ENCODE data around the gene RLN3. TPM values are rescaled to one million over a fixed set of nuclear protein-coding genes. Genes with fewer than 3 reads are reported as not detected.

The RLN3 gene
- total and polyA plus RNA-seq, 9 of the 15 experiments (the other 6 are each of a cell fraction or from before 2014, with no cell fraction given) = 0.31 to 1.2 (median 0.71) TPM; not detected in 6

GRCh38 chr19:14006085-14006765, 21.7 kb upstream of the RLN3 start, which contains the start of gene RFX1 (continued):
- TF ChIP-seq TOE1 (IDR thresholded peaks at IDR 0.05; ENCODE audit: borderline replicate concordance) (no peak), TOE1 (CRISPR knock-in tag; IDR thresholded peaks at IDR 0.05; ENCODE audit: borderline replicate concordance, low read depth) (peak; percentile 37; the same call in 1 of the 2 replicates), SREBF2 (CRISPR knock-in tag; IDR thresholded peaks at IDR 0.05) (no peak), ZBTB9 (CRISPR knock-in tag; IDR thresholded peaks at IDR 0.05) (no peak), ZNF57 (CRISPR knock-in tag; IDR thresholded peaks at IDR 0.05) (no peak), RB1 (IDR thresholded peaks at IDR 0.05; ENCODE audit: low read depth) (no peak; the same call in 1 of the 2 replicates), SNAPC5 (CRISPR knock-in tag; IDR thresholded peaks at IDR 0.05) (no peak), CREB5 (CRISPR knock-in tag; IDR thresholded peaks at IDR 0.05) (no peak), RBM22 (IDR thresholded peaks at IDR 0.05; ENCODE audit: low read depth, low read length, poor library complexity, severe bottlenecking) (peak; percentile 100), ZNF717 (CRISPR knock-in tag; IDR thresholded peaks at IDR 0.05) (no peak), STAT6 (CRISPR knock-in tag; IDR thresholded peaks at IDR 0.05) (0 out of 2 replicates have a peak, but pooled peaks have one; percentile 91), SMAD1 (IDR thresholded peaks at IDR 0.05; ENCODE audit: low read depth, low read length, partially characterized antibody) (peak; percentile 40), KDM1A (IDR thresholded peaks at IDR 0.05) (no peak), RBM34 (IDR thresholded peaks at IDR 0.05; ENCODE audit: borderline replicate concordance, insufficient read depth, low read length) (no peak), EHMT2 (IDR thresholded peaks at IDR 0.05) (no peak), BMI1 (IDR thresholded peaks at IDR 0.05; ENCODE audit: low read length) (peak; percentile 98), KLF6 (CRISPR knock-in tag; IDR thresholded peaks at IDR 0.05; ENCODE audit: borderline replicate concordance) (no peak), ZNF609 (CRISPR knock-in tag; IDR thresholded peaks at IDR 0.05; ENCODE audit: borderline replicate concordance) (no peak)

All from K562 (cell line).